Germinal center (tissue), 1 donor: ENCODE results near the gene KCNIP1.

Source experiments
- DNase-seq: peaks from one replicate; pipeline ENCODE4 v3.0.0; 2012; ENCODE audit warnings: mixed read lengths, low spot score

KCNIP1 gene

DNA sequence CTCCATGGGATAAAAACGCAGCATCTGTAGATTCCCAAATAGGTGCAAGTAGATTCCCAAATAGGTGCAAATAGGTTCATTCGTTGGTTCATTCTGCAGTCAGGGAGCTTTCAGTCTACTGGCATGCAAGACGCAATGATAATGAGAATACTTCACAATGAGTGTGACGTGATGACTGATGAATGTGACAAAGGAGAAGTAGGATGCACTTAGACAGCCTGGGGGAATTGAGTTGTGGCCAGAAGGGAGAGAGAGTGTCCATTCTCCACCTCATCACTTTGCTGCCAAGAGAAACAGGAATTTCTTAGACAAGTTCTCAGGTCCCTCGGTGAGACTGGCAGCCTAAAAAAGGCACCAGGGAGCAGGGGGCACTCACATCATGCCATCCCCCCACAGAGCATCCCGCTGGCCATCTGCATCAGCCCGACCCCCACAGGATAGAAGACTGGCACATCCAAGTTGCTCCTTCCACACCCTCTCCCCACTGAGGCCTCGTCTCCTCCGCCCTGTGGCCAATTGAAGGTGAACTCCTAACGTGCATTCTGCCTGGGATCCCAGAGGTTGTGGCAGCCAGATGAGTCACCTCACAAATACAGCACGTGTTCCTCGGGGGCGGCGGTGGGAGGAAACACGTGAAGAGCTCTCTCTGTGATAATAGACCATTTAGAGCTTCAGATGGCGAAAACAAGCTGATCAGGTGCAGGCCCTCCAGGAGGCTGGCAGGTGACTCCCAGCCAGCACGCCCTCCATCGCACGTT lies 19.9 kb upstream of the KCNIP1 start:
- DNase-seq: no peak

DNA sequence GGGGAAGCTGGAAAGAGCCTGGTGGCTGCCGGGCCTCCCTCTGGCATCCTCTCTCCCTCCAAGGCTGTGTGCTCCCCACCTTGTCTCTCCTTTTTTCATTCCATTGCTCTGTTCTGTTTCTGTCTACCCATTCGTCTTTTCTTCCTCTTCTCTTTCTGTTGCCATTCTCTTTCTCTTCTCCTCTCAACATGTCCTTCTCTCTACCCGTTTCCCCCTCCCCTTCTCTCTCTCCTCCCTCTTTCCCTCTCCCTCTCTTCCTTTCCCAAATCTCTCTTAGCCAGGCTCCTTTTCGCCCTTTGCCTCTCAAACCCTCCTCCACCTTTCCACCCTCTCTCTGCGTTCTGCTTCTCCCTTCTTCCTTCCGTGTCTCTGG lies 19.4 kb upstream of the KCNIP1 start:
- DNase-seq: no peak

DNA sequence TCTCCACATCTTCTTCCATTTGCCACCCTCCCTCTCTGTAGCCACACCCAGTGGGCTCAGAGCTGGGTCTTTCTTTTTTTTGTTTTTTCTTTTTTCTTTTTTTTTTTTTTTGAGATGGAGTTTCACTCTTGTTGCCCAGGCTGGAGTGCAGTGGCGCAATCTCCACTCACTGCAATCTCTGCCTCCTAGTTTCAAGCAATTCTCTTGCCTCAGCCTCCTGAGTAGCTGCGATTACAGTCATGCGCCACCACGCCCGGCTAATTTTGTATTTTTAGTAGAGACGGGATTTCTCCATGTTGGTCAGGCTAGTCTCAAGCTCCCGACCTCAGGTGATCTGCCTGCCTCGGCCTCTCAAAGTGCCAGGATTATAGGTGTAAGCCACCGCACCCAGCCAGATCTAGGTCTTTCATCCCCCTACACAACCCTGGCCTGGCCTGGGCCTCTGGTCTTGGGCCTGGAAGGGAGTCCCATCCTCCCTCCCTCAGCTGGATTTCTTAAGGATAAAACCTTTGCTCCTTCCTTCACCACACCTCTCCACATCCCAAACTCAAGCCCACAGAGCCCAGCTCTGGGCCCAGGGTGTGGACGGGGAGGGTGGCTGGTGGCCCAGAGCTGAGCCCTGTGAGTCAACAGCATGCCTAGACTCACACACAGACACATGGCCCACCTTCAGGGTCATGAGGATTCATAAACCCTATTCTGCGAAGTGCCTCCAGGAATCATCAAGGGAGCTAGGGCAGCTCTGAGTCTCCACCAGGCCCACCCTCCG lies 18.8 kb upstream of the KCNIP1 start:
- DNase-seq: no peak

DNA sequence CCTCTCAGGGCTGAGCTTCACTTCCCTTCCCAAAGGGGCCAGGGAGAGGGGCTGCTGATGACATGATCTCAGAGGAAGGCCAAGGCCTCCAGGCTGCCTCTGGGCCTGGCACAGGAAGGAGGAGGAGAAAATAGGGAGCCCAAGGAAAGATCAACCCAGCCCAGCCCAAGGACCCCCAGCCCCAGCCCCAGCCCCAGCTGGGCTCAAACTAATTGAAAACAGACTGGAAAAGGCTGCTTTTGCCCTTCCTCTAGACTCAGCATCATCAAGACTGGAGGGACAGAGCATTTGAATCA lies 18.3 kb upstream of the KCNIP1 start:
- DNase-seq: no peak

DNA sequence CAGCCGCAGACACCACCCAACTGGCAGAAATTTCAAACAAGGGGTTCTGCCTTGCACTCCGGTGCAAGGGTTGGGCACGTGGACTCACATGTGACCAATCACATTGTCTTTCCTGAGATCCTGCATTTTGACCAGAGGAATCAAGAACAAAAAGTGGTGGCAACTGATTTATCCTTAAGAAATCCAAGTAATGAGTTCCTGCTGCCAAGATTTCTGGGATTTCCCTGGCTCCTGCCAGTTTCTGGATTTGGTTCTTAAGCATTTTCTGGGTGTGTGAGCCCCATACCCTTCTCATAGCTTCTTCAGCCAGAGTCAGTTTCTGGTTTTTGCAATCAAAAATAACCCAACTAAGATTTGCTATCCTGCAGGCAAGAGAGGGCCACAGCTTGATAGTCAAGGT lies 17.4 kb upstream of the KCNIP1 start:
- DNase-seq: no peak

DNA sequence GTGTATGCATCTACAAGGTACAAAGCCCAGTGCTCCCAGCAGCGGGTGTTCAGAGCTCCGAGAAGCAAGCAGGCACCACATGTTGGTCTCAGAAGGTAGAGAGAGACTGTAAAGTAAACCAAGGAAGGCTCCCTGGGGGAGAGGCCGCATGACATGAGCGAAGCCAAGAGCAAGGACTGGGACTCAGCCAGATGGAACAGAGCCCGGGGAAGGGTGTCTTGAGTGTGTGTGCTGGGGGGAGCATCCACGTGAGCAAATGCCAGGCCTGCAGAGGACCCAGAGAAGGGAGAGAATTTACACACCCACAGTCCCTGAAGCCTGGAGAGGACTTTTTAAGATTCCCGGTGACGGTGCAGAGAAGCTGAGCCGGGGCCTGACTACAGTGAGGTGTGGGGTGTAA lies 15.2 kb upstream of the KCNIP1 start:
- DNase-seq: no peak

DNA sequence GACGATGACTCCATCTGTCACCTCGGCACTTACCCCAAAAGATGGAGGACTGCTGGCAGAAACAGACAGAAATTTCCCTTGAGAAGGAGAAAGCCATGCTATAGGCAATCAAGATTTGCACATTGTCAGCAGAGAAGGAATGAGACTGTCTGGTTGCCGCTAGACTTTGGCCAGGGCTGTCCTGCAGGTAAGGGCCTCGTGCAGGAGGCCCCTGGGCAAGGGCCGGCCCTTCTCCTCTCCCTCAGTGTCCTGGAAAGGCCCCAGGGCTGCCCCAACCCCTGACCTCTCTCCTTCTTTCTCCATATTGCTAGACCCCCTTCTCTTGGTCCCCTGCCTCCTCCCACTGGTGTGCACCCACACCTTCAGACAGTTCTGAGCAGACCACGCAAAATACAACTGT lies 14.6 kb upstream of the KCNIP1 start:
- no peak for DNase-seq

DNA sequence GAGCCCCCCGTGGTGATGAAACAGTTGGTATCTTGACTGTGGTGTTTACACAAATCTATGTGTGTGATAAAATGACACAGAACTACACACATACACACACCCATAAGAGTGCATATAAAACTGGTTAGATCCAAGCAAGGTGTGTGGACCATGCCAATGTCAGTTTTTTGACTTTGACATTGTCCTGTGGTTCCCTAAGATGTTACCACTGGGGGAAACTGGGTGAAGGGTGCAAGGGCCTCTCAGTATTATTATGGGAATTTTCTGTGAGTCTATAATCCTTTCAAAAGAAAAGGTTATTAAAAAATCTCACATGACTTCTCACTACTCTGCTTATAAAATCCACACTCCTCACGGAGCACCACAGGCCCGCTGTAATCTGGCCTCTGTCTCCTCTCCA lies 13.4 kb upstream of the KCNIP1 start:
- no peak for DNase-seq

DNA sequence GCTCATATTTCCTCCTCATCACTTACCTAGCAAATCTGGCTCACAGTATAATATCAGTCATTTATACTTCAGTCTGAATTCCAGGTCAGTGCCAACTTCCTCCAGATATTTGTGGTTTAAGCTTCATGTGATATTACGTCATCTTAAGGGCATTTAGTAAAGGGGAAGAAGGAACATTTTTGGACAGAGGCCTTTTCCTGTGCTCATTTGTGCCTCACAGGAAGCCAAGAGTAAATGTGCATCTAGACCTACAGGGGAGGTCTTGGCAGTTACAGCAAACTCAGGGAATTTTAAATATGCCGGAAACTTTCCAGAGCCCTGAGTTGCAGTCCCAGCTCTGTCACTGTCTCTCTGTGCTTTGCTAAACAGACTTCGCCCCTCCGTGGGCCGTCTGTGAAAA lies 12.3 kb upstream of the KCNIP1 start:
- DNase-seq: no peak

DNA sequence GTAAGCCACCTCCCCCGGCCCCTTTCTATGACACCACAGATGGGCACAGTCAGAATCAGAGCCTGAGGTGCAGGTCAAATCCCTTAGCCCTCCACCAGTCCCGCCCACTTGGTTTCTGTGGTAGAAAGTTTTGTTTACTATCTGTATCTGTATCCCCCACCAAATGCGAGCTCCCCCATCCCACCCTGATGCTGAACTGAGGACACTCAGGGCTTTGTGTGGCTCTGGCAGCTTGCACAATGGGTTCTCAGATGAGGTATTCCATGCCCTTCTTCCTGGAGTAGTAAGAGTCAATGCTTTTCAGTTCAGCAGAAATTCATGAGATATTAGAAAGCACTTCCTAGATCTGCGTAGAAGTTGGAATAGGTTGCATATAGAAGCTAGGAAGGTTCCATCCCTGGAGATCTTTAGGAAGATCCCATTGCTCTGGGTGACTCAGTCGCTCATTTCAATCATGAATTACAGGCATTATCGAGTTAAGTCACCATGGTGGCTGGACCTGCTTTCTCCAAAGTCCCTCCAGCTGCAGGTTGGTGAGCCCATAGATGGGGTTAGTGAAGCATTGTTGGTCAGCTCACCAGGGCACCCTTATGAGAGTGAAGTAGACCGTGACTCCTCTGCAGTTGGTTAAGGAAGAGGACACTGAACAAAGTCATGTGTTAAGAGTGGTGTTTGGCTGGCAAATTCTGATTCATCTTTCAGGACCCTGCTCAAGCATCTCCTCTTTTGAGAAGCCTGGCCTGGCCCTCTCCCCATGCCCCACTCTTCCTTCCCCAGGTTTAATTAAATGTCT lies 10.6 kb upstream of the KCNIP1 start:
- no peak for DNase-seq

DNA sequence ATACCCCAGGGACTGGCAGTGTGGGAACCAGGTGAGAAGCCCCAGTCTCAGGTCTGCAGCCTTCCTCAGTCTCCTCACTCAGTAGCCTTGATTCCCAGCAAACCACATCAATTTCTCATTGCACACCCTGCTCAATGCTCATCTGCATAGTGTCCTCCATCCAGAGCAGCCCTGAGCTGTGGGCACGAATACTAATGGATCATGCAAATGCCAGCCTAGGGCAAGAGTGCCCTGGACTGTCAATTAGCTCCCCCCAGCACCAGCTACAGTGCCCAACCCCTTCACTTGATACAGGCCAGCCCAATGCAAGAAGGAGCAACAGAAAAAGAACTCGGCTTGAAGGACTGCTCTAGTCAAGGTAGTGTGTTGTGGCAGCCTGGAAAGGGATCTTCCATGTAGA lies 9.8 kb upstream of the KCNIP1 start:
- DNase-seq: no peak

DNA sequence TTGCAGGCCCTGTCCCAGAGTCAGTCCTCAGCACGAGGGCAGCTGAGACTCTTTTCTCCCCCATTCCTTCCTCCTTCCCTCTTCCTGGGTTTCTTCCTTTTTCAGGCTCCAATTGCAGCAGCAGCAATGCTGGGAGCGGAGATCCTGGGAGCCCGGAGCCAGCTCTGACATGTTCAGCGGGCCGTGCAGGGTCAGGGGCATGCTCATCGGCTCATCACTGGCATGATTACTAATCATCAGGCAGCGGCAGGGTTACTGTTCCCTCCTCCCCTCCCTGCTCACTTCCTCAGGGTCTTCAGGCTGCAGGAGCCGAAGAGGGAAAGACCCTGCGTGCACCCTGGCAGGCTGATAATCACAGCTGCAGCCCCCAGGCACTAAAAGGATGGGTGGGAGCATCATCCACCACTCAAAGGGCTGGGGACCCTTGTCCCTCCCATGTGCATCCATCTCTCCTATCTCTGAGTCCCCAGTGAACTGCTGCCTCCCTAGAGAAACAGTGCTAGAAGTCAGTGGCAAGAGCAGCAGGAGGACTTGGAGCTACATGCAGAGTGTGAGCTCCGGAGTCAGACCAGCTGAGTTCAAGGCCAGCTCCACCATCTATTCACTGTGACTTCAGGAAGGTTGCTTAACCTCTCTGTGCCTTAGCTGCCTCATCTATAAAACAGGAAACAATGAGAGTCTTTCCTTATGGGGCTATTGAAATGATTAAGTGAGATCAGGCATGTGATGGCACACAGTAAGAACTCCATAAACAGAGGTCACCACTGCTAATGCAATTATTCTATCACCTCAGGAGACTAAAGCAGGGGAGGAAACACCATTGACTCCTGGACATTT lies 7.8 kb upstream of the KCNIP1 start:
- DNase-seq: no peak

DNA sequence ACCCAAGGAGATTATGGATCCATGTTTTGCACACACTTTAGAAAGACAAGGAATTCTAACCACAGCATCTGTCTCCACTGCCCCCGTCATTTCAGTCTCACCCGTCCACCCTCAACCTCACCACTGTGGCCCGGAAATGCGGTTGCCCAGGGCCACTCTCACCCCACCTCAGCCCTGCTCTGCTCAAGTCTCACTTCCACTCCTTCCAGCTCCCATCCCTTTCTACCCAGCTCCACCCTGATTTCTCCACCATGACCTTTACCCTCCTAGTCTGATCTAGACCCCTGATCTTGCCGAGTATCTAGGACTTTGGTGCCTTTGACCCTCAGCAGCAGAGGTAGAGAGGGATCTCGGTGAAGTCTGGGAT lies 7.2 kb upstream of the KCNIP1 start:
- DNase-seq: no peak

DNA sequence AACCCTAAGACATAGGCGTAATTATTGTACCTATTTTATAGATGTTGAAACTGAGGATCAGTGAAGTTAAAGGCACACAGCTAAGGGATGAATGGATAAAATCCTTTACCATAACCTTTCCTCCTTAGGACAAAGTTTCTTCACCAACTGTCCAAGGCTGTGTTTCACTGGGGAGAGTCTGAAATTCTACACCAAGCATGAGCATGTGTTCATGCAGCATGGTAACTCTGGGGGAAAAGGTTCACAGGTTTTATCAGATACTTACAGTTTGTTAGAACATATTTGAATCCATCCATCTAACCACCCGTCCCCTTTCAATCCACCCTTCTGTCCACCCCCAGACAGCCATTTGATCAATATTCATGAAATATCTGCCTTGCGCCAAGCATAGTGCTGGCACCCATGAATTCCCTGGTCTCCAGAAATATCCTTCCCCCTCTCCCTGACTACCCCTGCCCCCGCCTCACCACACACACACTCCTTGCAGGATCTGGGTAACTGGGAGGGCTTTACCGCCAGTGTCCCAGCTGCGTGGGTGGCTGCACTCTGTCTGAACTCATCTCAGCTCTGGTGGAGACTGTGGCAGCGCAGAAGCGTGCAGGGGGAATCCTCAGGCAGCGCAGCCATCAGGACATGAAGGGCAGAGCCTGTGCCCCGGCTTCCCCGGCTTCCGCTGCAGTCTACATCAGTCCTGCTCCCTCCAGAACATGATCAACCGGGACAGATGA lies 6.3 kb upstream of the KCNIP1 start:
- no peak for DNase-seq

DNA sequence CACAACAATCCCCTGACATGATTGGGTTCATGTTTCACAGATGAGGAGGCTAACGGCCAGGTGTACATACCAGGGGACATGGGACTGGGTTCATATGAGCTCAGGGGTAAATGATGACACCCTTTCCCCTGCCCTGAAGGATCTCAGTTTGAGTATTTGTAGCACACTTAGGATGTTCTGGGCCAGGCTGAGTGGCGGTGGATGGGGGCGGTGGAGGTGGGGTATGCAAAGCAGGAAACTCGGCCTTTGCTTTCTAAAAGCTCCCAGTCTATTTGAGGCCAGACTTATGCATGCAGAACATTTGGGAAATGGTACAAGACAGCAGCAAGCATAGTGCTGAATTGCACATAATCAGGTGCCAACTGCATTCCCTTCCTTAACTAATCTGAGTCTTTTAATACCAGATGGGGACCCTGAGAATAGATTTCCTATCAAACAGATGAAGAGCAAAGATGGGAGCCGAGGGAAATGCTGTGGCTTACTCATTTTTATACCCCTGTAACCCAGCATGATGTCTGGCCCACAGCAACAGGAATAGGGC lies 4.9 kb upstream of the KCNIP1 start:
- DNase-seq: no peak

DNA sequence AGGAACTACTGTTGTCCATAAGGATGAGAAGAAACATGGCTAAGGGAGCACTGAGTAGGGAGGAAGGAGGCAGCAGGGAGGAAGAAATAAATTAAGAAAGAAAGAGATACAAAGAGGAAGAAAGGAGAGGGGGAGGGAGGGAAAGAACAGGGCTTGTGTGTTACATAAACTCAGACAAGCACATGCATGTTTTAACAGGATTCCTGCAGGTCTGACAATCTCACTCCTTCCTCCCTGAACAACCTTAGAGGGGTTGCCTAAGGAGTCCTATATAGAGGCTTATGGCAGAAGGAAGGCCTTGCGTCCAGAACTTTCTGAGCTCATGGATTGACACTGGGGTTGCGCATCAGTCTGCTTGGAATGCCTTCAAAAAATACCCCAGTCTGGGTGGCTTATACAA lies 4.2 kb upstream of the KCNIP1 start:
- DNase-seq: no peak

DNA sequence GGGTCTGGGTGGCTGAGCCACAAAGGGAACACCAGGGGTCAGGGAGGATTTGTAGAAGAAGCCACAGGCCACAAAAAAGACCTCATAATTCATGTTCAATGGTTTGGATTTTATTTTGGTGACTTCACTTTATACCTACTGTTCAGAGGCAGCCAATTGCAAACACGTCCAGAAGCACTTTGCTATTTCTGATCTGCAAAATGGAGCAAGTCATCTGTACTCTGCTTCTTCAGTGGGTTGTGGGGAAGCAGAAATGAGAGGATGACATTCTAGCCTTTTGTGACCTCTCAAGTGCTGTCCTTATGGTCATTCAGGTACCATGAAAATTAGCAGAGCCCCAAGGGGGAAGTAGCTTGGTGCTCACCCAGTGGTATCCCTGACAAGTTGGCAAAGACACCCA lies 2.5 kb upstream of the KCNIP1 start:
- DNase-seq: no peak

DNA sequence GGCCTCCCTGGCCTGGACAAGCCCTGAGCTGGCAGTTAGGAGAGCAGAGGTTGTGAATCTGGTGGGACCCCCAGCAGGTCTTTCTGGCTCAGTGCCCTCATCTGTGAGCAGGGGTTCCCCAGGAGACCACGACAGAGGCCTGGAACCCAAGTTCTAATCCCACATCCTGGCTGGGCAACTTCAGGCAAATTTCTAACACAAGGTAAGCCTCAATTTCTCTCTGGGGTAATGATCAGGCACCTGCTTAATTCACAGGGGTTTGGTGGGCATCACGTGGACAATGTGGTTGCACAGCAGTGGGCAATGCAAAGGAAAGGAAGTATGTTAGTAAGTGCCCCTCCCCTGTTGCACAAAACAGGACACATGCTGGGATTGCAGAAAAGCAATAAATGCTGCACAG lies 1.9 kb upstream of the KCNIP1 start:
- DNase-seq: no peak

DNA sequence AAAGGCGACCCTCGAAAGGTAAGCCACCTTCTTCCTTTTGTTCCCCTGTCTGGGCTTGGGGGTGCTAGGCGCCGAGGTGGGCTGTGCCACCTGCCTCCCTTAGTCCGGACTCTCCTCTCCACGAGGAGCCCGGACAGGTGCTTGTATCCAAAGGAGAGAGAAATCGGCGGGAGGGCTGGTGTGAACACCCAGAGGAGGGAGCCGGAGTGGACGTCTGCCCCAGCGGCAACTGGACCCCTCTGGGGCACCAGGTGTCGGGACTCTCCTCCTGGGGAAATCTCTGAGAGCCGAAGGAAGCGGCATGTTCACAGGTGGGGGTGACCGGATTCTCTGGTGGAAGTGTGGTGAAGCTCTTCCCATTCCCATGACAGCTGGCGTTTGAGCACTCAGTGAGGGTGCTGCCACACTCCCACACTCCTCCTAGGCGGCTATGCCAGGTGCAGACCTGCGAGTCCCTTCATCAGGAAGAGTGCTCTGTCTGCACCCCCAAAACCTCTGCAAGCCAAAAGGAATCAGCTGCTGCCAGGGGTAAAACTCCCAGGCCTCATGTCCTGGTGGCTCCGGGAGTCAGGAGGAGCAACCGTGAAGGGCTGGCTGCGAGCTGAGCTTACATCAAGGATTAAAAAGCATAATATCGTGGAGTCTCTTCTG lies 921 bp downstream of the KCNIP1 start:
- DNase-seq: no peak

DNA sequence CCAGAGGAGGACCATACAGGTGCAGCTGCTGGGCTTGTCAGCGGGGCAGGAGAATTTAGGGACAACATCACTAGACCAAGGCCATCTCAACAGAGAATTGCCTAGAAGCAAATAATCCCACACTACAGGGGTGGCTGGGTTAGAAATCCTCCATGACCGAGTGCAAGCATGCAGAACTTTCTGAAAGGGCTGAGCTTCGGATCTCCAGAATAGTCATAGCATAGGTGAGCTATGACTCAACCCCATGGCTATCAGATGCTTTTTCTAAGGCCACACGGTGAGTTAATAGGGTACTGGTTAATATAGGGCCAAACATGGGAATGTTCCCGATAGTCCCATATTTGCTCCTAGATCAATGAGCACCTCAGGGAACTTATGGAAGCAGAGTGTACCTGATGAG lies 4.2 kb downstream of the KCNIP1 start:
- DNase-seq: no peak
